GM13977 (cell line): ENCODE data around the gene USH1C.

Experiments
- DNase-seq: peaks from one replicate; pipeline ENCODE4 v3.0.0; 2012; ENCODE audit warnings: low spot score
- in situ Hi-C: fragments of 300-500 bp; cut with MboI; formaldehyde crosslinking; loops from one replicate; pipeline ENCODE4 v1.12.0; 2022; ENCODE audit warnings: low sequenced_read_pairs, low pct_unique_long_range_greater_than_20kb, mixed read lengths, inconsistent platforms; ENCODE audit not compliant: unreplicated experiment
- TF ChIP-seq, protein P1 (sequence below): IDR thresholded peaks from 2 replicates; pipeline ENCODE4 v1.5.1; 2012; ENCODE audit warnings: mild to moderate bottlenecking, control low read depth; ENCODE audit not compliant: insufficient read depth; ENCODE audit errors: extremely low read depth, missing control alignments

The USH1C gene

DNA sequence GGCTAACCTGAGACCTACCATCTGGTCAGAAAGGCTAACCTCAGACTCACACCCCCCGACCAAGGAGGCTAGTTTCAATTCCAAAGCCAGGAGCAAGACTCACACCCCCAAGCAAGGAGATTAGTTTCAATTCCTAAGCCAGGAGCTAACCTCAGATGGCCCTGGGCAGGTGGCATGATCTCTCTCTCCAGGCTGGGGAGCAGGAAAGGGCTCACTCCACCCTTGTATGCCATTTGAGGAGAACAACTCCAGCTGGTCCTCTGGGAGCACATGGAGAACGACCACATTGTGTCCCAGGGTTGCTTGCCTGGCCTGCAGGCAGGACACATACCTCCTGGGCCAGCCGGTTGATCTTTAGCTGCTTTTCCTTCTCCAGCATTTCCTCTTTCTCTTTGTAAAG, 32.6 kb downstream of the USH1C start:
- DNase-seq = no peak
- in situ Hi-C loops = loop anchor here (25.0 kb wide), 2 partner anchors 274 to 724 kb away; no protein-coding TSS in a partner anchor
- TF ChIP-seq, protein P1, sequence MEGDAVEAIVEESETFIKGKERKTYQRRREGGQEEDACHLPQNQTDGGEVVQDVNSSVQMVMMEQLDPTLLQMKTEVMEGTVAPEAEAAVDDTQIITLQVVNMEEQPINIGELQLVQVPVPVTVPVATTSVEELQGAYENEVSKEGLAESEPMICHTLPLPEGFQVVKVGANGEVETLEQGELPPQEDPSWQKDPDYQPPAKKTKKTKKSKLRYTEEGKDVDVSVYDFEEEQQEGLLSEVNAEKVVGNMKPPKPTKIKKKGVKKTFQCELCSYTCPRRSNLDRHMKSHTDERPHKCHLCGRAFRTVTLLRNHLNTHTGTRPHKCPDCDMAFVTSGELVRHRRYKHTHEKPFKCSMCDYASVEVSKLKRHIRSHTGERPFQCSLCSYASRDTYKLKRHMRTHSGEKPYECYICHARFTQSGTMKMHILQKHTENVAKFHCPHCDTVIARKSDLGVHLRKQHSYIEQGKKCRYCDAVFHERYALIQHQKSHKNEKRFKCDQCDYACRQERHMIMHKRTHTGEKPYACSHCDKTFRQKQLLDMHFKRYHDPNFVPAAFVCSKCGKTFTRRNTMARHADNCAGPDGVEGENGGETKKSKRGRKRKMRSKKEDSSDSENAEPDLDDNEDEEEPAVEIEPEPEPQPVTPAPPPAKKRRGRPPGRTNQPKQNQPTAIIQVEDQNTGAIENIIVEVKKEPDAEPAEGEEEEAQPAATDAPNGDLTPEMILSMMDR = no peak

DNA sequence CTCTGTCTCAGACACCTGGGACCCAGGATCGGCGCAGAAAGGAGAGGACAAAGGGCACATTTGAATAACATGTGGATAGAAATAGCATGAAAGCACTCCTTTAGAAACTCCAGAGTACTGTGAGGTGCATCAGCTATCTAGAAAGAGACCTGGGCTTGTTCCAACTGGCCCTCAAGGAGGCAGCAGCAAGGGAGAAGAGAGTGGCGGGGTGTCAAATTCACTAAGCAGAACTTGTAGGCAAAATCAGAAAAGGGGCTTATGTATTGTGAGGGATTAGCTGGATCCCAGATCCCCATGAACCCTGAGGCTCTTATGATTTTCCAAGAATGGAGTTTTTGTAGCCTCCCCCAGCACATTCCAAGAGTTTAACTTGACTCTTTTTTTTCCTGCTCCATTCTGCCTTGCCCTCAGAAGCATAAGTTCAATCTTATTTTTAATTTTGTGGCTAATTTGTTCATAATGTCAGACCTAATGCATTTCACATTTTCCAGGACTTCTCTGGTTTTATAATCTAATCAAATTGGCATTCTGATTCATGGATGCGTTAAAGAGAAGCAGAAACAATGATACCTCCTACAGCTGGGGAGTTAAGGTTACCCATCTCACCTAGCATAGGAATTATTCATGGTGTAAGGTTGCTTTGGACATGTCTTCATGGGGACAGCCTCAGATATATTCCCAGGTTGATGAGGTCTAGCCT, 33.6 kb downstream of the USH1C start:
- in situ Hi-C loops = loop anchor here (25.0 kb wide), 2 partner anchors 273 to 723 kb away; no protein-coding TSS in a partner anchor
- DNase-seq = no peak
- TF ChIP-seq, protein P1 = no peak

GRCh38 chr11:17508791-17509190, 35.4 kb downstream of the USH1C start:
- no peak for DNase-seq
- in situ Hi-C loops = loop anchor here (10.0 to 25.0 kb wide), 3 partner anchors 124 to 721 kb away; partner anchors contain the start of gene KCNJ11
- TF ChIP-seq, protein P1 = no peak

GRCh38 chr11:17508306-17508705, 35.9 kb downstream of the USH1C start:
- no peak for DNase-seq
- in situ Hi-C loops = loop anchor here (10.0 to 25.0 kb wide), 3 partner anchors 124 to 721 kb away; partner anchors contain the start of gene KCNJ11
- TF ChIP-seq, protein P1 = no peak

- in situ Hi-C loops = loop anchor here (10.0 to 25.0 kb wide), 3 partner anchors 123 to 720 kb away; partner anchors contain the start of gene KCNJ11
- DNase-seq = no peak
- TF ChIP-seq, protein P1 = no peak
Observed at GRCh38 chr11:17507773-17508172, 36.4 kb downstream of the USH1C start.

- TF ChIP-seq, protein P1 = no peak
- peak; percentile 51 for DNase-seq
- in situ Hi-C loops = loop anchor here (10.0 to 25.0 kb wide), 3 partner anchors 122 to 720 kb away; partner anchors contain the start of gene KCNJ11
Observed at GRCh38 chr11:17506942-17507341, 37.3 kb downstream of the USH1C start.
